Skeletal muscle tissue (tissue), 4 donors: ENCODE results near the gene CLCN5. TPM values are rescaled to one million over a fixed set of nuclear protein-coding genes. Genes with fewer than 3 reads are reported as not detected.

ENCODE experiments used
- H3K27ac ChIP-seq: one replicate; pipeline ENCODE4 v1.7.0; 2013; ENCODE audit warnings: mild to moderate bottlenecking, low read depth, low read length, inconsistent platforms
- H3K27me3 ChIP-seq, 3 donors: one replicate each; pipeline ENCODE4 v1.7.0; 2013; ENCODE audit warnings: low read length in 3 of 3; ENCODE audit not compliant: control insufficient read depth in 3 of 3, insufficient read depth in 3 of 3
- H3K36me3 ChIP-seq, 3 donors: one replicate each; pipeline ENCODE4 v1.7.0; 2013; ENCODE audit warnings: low read length in 3 of 3; ENCODE audit not compliant: control insufficient read depth in 3 of 3, insufficient read depth in 3 of 3
- H3K4me1 ChIP-seq, 3 donors: one replicate each; pipeline ENCODE4 v1.7.0; 2013; ENCODE audit warnings: low read length in 3 of 3, mild to moderate bottlenecking in 3 of 3; ENCODE audit not compliant: control insufficient read depth in 3 of 3, insufficient read depth in 3 of 3
- H3K4me3 ChIP-seq, 3 donors: one replicate each; pipeline ENCODE4 v1.7.0; 2013; ENCODE audit warnings: low read length in 3 of 3
- H3K9ac ChIP-seq, 3 donors: one replicate each; pipeline ENCODE4 v1.7.0; 2013; ENCODE audit warnings: low read length in 3 of 3, mild to moderate bottlenecking in 3 of 3, moderate library complexity in 2 of 3, low read depth in 1 of 3
- H3K9me3 ChIP-seq, 3 donors: one replicate each; pipeline ENCODE4 v1.7.0; 2013; ENCODE audit warnings: low read length in 3 of 3; ENCODE audit not compliant: control insufficient read depth in 3 of 3
- total RNA-seq: library from RNA; depleted of rRNA; stranded (reverse); fragments of >200 nt; gene quantifications from one replicate; pipeline ENCODE4 v1.2.3, GENCODE V29; 2014
- donor health status: Osteomylitis.

The CLCN5 gene
- total RNA-seq, 1 donor from 2014 or later: 91.3 TPM

- no peaks in the 10 kb centered on the region for H3K9me3 ChIP-seq
- no peak overlapping the region for H3K4me3 ChIP-seq
- no peak overlapping the region for H3K27ac ChIP-seq
- H3K9ac ChIP-seq: no peak overlapping the region
- H3K27me3 ChIP-seq: no peaks in the 10 kb centered on the region
- H3K36me3 ChIP-seq: peaks cover 0 to 2% (median 0%) of the 10 kb centered on the region in 3 donors
- peaks cover 0 to 5% (median 0%) of the 10 kb centered on the region in 3 donors for H3K4me1 ChIP-seq
Observed at GRCh38 chrX:49930039-49930438, 7.6 kb downstream of the CLCN5 start.

DNA sequence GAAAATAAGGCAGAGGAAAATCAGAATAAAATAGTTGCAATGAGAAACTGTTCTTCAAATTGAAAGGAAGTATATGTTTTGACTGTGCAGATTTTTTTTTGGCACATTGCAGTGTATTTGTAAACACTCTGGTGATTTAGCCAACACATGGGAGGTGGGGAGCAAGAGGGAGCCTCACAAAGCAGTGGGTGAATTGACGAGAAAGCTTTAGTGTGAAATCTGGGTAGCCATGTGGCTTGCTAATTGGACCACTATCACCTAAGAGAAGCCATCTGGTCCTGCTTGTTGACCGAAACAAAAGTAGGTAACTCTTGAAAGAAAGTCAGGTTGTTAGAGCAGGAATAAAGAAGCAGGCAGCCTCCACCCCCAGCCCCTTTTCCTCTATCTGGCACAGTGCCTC, 10.4 kb downstream of the CLCN5 start:
- Histone ChIP-seq H3K27ac (no peak overlapping the region), H3K36me3 (no peaks in the 10 kb centered on the region), H3K4me3 (no peak overlapping the region), H3K9me3 (no peaks in the 10 kb centered on the region), H3K27me3 (no peaks in the 10 kb centered on the region), H3K9ac (no peak overlapping the region), H3K4me1 (no peaks in the 10 kb centered on the region)

DNA sequence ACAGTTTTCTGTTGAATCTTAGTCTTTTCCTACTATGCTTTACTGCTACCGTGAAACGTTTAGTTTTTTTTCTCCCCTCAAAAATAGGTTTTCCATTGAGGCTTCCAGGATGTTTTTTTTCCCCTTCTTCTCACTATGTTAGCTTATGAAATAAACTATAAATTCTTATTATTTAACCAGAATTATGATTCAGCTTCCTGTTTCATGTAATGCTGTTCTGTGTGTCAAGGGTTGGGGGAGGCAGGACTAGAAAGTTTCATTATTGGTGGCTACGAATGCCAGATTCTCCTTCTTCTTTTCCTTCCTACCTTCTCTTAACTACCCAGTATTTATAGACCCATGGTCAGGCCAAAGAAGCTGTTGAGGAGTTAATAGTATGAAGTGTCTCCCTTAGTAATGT, 11.8 kb downstream of the CLCN5 start:
- no peaks in the 10 kb centered on the region for H3K27me3 ChIP-seq
- H3K4me3 ChIP-seq: no peak overlapping the region
- no peaks in the 10 kb centered on the region for H3K9me3 ChIP-seq
- H3K9ac ChIP-seq: no peak overlapping the region
- no peaks in the 10 kb centered on the region for H3K36me3 ChIP-seq
- no peaks in the 10 kb centered on the region for H3K4me1 ChIP-seq
- H3K27ac ChIP-seq: no peak overlapping the region

DNA sequence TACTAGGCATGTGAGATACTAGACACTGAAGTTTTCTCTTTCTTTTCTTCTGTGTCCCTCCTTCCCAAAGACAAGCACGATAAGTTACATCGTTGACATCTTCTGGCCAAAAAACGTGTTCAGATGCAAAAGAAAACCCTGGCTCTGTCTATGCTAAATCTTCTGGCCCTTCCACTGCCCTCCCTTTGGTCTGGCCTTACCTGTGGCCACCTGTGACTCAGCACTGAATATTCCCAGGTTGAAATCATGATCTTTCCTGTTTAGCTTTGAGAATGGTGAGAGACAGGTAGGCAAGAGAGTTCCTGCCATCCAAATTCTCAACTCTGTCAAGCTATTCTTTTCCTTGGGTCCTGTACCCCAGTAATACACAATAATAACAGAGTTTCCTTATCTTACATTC, 12.3 kb downstream of the CLCN5 start:
- Histone ChIP-seq H3K36me3 (no peaks in the 10 kb centered on the region), H3K9me3 (no peaks in the 10 kb centered on the region), H3K27ac (no peak overlapping the region), H3K9ac (no peak overlapping the region), H3K4me1 (no peaks in the 10 kb centered on the region), H3K27me3 (no peaks in the 10 kb centered on the region), H3K4me3 (no peak overlapping the region)

GRCh38 chrX:49947781-49948180, 25.4 kb downstream of the CLCN5 start:
- Histone ChIP-seq H3K9me3 (no peaks in the 10 kb centered on the region), H3K4me1 (no peaks in the 10 kb centered on the region), H3K9ac (no peak overlapping the region), H3K27me3 (no peaks in the 10 kb centered on the region), H3K4me3 (no peak overlapping the region), H3K27ac (no peak overlapping the region), H3K36me3 (no peaks in the 10 kb centered on the region)

DNA sequence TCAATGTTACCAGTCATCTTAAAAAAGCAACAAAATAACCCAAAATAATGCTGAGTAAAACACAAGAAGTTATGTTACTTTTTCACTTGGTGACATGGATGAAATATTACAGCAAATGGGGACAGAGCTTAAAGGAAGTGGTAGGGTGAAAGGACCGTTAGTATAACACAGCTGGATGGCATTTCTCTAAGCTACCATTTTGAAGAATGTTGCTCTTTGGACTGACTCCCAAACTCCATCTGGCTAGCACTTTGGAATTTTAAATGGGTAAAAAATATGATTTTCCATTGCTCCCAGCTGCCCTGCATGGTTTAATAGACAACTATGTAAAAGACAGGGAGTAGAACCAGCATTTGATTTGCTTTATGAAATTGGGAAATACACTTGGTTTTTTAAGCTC, 27.6 kb downstream of the CLCN5 start:
- H3K27ac ChIP-seq: no peak overlapping the region
- no peaks in the 10 kb centered on the region for H3K9me3 ChIP-seq
- no peaks in the 10 kb centered on the region for H3K27me3 ChIP-seq
- no peak overlapping the region for H3K4me3 ChIP-seq
- H3K4me1 ChIP-seq: no peaks in the 10 kb centered on the region
- no peak overlapping the region for H3K9ac ChIP-seq
- H3K36me3 ChIP-seq: no peaks in the 10 kb centered on the region

- H3K9ac ChIP-seq: no peak overlapping the region
Observed at GRCh38 chrX:49951524-49952193, 29.3 kb downstream of the CLCN5 start.

DNA sequence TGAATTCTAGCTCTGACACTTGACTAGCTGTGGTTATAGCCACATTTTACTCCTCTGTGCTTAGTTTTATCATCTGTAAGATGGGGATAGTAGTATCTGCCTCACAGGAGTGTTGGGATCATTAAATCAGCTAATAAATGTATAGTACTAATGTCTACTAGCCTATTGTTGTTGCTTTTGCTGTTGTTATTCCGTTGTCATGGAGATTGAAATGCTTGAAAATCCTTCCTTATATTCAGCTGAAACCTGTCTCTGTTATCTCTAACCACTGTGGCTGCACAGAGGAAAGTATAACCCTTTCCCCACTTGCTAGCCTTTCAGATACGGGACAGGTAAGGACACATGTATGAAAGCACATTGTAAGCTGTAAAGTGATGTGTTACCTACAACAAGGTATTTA, 33.9 kb downstream of the CLCN5 start:
- Histone ChIP-seq H3K27me3 (no peaks in the 10 kb centered on the region), H3K9ac (peak overlapping the region in 1 of 3 donors; percentile 61), H3K9me3 (no peaks in the 10 kb centered on the region), H3K27ac (no peak overlapping the region), H3K36me3 (no peaks in the 10 kb centered on the region), H3K4me1 (peaks cover 4 to 9% (median 9%) of the 10 kb centered on the region in 3 donors), H3K4me3 (no peak overlapping the region)

More at GRCh38 chrX:49951524-49952193, 29.3 kb downstream of the CLCN5 start:
- no peaks in the 10 kb centered on the region for H3K36me3 ChIP-seq
- peaks cover 0 to 2% (median 0%) of the 10 kb centered on the region in 3 donors for H3K4me1 ChIP-seq
- no peaks in the 10 kb centered on the region for H3K9me3 ChIP-seq
- H3K4me3 ChIP-seq: no peak overlapping the region
- no peaks in the 10 kb centered on the region for H3K27me3 ChIP-seq
- H3K27ac ChIP-seq: no peak overlapping the region

DNA sequence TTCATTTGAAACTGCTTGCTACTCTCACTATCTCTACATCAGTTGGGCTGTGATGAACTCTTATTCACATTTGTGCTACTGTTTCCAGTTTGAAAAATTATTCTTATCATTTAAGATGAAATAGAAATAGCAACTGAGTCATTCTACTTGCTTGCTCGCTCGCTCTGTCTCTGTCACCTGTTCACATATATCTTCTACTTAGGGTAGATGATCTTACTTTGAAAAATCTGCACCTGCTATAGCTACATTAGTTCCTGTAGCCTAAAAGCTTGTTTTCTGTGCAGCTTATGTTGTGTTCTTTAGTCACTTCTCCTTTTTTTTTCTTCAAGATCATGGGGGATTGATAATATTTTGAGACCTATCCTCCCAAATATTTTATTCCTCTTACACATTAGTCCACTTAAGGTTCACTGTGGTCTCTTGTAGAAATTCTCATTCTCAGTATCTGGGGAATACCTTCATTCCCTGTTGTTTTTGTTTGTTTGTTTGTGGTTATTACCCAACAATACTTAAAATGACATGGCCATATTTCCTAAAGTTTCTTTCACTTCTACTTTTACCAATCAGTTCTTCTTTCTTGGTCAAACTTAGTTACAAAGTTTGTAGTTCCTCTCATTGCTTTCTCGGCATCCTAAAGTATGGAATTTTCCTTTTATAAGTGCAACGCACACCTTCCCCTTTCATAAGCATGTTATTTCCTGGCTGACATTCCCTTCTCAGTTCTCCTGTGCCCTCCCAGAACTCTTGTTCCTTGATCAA, 36.5 kb downstream of the CLCN5 start:
- H3K9me3 ChIP-seq: no peaks in the 10 kb centered on the region
- H3K4me1 ChIP-seq: peaks cover 4 to 9% (median 9%) of the 10 kb centered on the region in 3 donors
- no peaks in the 10 kb centered on the region for H3K27me3 ChIP-seq
- H3K9ac ChIP-seq: no peak overlapping the region
- H3K4me3 ChIP-seq: no peak overlapping the region
- H3K36me3 ChIP-seq: no peaks in the 10 kb centered on the region
- H3K27ac ChIP-seq: peak overlapping the region; percentile 66

- H3K27me3 ChIP-seq: no peaks in the 10 kb centered on the region
- H3K27ac ChIP-seq: peak overlapping the region; percentile 66
- H3K9ac ChIP-seq: no peak overlapping the region
- peaks cover 4 to 9% (median 9%) of the 10 kb centered on the region in 3 donors for H3K4me1 ChIP-seq
- H3K36me3 ChIP-seq: no peaks in the 10 kb centered on the region
- no peak overlapping the region for H3K4me3 ChIP-seq
- no peaks in the 10 kb centered on the region for H3K9me3 ChIP-seq
Observed at GRCh38 chrX:49959602-49960001, 37.2 kb downstream of the CLCN5 start.
